Thymus (tissue), 14 donors: ENCODE measurements around the gene ZSCAN26. TPM values are rescaled to one million over a fixed set of nuclear protein-coding genes. Genes with fewer than 3 reads are reported as not detected.

ENCODE experiments used
- DNase-seq, 9 donors: peaks; one replicate each; pipeline ENCODE4 v3.0.0-alpha.2; 2013; ENCODE audit warnings: low spot score in 9 of 9, low read depth in 6 of 9, missing footprints in 1 of 9
- H3K27ac ChIP-seq, 2 donors: one replicate each; pipeline ENCODE4 v1.5.1; 2013; ENCODE audit warnings: control low read depth in 1 of 2, low read depth in 1 of 2, low read length in 1 of 2, mild to moderate bottlenecking in 1 of 2, moderate library complexity in 1 of 2
- H3K27me3 ChIP-seq, 2 donors: one replicate each; pipeline ENCODE4 v1.5.1; 2013; ENCODE audit warnings: low read length in 1 of 2; ENCODE audit not compliant: control insufficient read depth in 2 of 2, insufficient read depth in 1 of 2
- H3K36me3 ChIP-seq, 2 donors: one replicate each; pipeline ENCODE4 v1.5.1; 2013; ENCODE audit warnings: low read length in 1 of 2, mild to moderate bottlenecking in 1 of 2, moderate library complexity in 1 of 2; ENCODE audit not compliant: control insufficient read depth in 2 of 2, insufficient read depth in 2 of 2
- H3K4me1 ChIP-seq, 2 donors: one replicate each; pipeline ENCODE4 v1.5.1; 2013; ENCODE audit warnings: low read length in 2 of 2; ENCODE audit not compliant: control insufficient read depth in 2 of 2, insufficient read depth in 2 of 2
- H3K4me3 ChIP-seq, 2 donors: one replicate each; pipeline ENCODE4 v1.5.1; 2013; ENCODE audit warnings: low read length in 2 of 2, control low read depth in 1 of 2, mild to moderate bottlenecking in 1 of 2
- H3K9me3 ChIP-seq, 2 donors: one replicate each; pipeline ENCODE4 v1.5.1; 2013; ENCODE audit warnings: low read length in 1 of 2, mild to moderate bottlenecking in 1 of 2; ENCODE audit not compliant: control insufficient read depth in 2 of 2, insufficient read depth in 1 of 2
- WGBS: extraction: QIAGEN DNeasy Blood & Tissue Kit; methylation state at CpG from one replicate; pipeline ENCODE4 v1.1.7; 2013; 5-methylcytosine and 5-hydroxymethylcytosine counted together
- long read RNA-seq, 10 donors: transcript quantifications; one replicate each; lab custom pipeline, GENCODE V29; 2026
- polyA plus RNA-seq: library from polyadenylated mRNA; stranded (reverse); fragments of 200-250 nt; gene quantifications from one replicate; pipeline ENCODE4 v1.2.3, GENCODE V29; 2013
- total RNA-seq: library from RNA; stranded (reverse); fragments of 120-200 nt; gene quantifications from one replicate; pipeline ENCODE4 v1.2.4, GENCODE V29; 2013
- donor health status: healthy.

ZSCAN26 gene
- total RNA-seq (15.0 TPM), polyA plus RNA-seq (18.2 TPM)
- long read RNA-seq, donor 1, result 0 reads
- long read RNA-seq, donor 2, result 0 reads
- long read RNA-seq, donor 3, partial matches to known transcripts, result 0 of 1 reads
- long read RNA-seq, donor 3, other reads (novel, unspliced or antisense), result 0 of 1 reads
- long read RNA-seq, donor 4, result 0 reads
- long read RNA-seq, donor 5, partial matches to known transcripts, result 0 of 2 reads
- long read RNA-seq, donor 5, other reads (novel, unspliced or antisense), result 0 of 2 reads
- long read RNA-seq, donor 6, partial matches to known transcripts, result 0 of 4 reads
- long read RNA-seq, donor 6, other reads (novel, unspliced or antisense), result 0 of 4 reads
- long read RNA-seq, donor 7, partial matches to known transcripts, result 0 of 3 reads
- long read RNA-seq, donor 7, other reads (novel, unspliced or antisense), result 0 of 3 reads
- long read RNA-seq, donor 8, result 0 reads
- long read RNA-seq, donor 9, partial matches to known transcripts, result 0 of 2 reads
- long read RNA-seq, donor 9, other reads (novel, unspliced or antisense), result 0 of 2 reads
- long read RNA-seq, donor 10, partial matches to known transcripts, result 0 of 1 reads
- long read RNA-seq, donor 10, other reads (novel, unspliced or antisense), result 0 of 1 reads

DNA sequence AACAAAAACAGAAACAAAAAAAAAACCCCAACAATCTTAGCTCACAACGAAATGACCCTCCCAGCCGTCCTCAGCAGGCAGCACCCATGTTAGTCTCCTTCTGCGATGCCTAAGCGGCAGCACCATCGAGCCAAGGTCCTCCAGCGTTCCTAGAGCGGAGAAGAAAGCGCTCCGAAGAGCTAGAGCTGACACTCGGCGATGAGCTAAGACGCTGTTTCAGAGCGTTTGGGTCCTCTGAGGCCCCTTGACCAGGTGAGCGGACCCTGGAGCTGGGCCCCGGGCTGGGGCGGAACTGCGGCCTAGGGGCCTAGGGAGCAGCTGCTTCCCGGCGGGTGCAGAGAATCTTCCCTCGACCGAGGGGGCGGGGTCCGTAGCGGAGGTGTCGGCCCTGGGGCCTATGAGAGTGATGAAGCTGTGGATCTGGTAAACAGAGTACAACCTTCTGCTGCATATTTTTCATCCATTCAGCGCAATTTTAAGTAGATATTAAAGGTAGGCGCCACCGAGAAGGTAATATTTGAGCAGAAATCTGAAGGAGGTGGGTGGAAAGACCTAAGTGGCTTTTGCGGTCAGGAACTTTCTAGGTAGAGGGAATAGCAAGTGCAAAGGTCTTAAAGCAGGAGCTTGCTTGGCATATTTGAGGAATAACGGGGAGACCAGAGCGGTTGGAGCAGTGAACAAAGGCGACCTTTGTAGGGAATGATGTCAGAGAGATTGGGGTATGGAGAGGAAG, at the start of gene ZSCAN26:
Gene ZSCAN26, plus strand, starts transcription at position 182 of the 733 bp plus-strand sequence. CDS start 4,777 bp downstream, outside the sequence.
- no peaks in the 10 kb centered on the region for H3K9me3 ChIP-seq
- no peaks in the 10 kb centered on the region for H3K27me3 ChIP-seq
- peaks cover 0 to 2% of the 10 kb centered on the region in 2 donors for H3K4me1 ChIP-seq
- WGBS, result under 1% methylated on average over 32 of the region's 32 CpGs
- peak within 1 kb of the TSS; percentile 77 to 87 for H3K4me3 ChIP-seq
- DNase-seq, result peak; percentile 75 to 97 (median 87)
- H3K36me3 ChIP-seq, result peaks cover 4 to 5% of the 10 kb centered on the region in 2 donors
- H3K27ac ChIP-seq, result peak within 1 kb of the TSS; percentile 85 to 87

DNA sequence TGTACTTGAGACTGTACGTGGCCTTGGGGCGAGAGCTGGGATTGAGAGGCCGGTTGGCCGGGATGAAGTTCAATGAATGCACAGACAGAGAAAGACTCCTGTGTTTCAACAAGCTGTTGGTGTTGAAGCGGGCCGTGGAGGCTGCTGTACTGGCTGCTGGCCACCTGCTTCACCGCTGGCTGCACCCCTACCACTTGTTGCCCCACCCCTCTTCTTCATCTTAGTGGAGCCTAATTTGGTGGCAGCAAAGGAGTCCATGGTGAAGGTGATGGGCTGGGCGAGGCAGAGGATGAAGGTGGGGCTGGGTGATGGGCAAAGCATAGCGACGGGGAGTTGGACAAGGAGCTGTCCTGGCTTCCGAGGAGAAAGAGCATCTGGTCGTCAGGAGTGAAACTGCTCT, 49.1 kb upstream of the ZSCAN26 start:
- WGBS, result 95% methylated on average over 12 of the region's 12 CpGs
- Histone ChIP-seq H3K4me1 (peaks cover 0 to 6% of the 10 kb centered on the region in 2 donors), H3K4me3 (no peak overlapping the region), H3K27ac (no peak overlapping the region), H3K36me3 (no peaks in the 10 kb centered on the region), H3K27me3 (peaks cover 29 to 87% of the 10 kb centered on the region in 2 donors), H3K9me3 (no peaks in the 10 kb centered on the region)
- DNase-seq, result no peak

DNA sequence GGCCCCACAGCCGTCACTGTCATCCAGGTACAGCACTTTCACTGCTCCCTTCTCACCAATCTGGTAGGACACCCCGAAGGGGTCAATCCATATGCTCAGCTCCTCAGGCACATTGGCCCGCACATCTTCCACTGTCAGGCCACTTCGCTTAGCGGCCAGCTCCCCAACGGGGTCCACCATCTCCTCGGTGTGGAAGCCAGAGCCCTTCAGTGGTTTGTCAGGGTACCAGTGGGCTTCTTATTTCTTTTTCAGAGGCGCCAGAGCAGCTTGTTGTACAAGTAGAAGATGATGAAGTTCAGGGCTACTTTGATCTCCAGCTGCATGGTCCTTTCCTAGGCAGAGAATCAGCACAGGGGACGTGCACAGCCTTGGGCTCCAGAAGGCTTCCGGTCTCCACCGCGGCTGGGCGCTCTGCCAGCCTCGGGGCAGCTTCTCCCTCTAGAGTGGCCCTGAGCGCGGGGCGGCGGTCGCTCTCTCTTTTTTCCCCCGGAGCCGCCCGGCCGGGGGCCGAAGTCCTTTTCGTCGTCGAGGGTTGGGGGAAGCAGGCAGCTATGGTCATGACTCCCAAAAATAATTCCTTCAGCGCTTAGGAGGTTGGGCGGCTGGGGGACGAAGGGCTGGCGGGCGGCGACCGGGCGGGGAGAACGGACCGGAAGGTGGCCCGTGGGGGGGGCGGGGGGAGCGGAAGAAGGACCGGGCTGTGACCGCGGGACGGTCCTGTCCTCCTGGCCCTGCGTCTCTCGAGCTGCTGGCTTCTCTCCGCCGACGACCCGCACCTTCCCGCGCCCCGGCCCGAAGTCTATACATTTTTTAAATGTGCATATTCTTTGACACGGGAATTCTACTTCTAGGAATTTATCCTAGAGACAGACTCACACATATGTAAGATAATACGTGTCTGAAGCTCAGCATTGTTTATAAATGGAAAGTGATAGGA, 48.4 kb upstream of the ZSCAN26 start:
- peak overlapping the region; percentile 27 to 47 for H3K4me3 ChIP-seq
- peaks cover 0 to 6% of the 10 kb centered on the region in 2 donors for H3K4me1 ChIP-seq
- no peaks in the 10 kb centered on the region for H3K36me3 ChIP-seq
- peaks cover 32 to 84% of the 10 kb centered on the region in 2 donors for H3K27me3 ChIP-seq
- H3K27ac ChIP-seq, result no peak overlapping the region
- WGBS, result 10% methylated on average over 56 of the region's 56 CpGs
- DNase-seq, result peak in 1 of 9 donors; percentile 33
- H3K9me3 ChIP-seq, result no peaks in the 10 kb centered on the region

DNA sequence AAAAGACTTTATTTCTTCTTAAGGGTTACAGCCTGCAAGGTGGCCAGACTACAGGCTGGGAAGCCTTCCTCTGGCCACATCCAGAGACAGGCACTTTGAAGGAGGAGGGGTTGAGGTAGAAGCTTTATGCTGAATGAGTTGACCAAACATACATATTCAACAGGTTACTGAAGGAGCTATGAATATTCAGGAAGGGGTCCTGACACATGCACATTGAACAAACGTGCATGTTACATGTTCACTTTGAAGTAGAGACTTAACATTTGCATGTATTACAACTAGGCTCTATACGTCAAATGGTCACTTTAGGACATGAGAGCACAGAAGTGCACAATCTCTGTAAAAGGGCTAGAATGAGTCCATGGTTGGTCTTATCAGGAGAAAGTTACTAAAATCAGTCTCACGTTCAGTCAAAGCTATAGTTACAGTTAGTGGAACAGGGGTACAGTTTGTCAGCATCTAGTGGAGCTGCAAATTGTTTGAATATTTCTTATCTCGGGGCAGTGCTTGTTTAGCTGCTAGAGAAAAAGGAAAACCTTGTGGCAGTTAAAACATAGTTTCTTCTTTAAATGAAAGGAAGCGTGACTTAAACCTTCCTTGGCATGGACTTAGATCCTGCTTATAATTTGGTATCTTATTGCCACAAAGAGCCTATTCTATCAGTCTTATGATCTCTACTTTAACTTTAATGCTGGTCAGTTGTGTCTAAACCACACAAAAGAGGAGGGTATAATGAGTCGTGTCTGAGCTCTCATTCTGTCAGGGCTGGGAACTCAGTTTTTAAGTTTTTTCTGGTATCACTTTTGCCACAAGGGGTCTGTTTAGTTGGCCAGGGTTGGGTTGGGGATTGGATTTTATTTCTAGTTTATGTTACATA, 46.4 kb upstream of the ZSCAN26 start:
- H3K4me1 ChIP-seq, result peaks cover 5 to 8% of the 10 kb centered on the region in 2 donors
- 52% methylated on average over 6 of the region's 6 CpGs for WGBS

DNA sequence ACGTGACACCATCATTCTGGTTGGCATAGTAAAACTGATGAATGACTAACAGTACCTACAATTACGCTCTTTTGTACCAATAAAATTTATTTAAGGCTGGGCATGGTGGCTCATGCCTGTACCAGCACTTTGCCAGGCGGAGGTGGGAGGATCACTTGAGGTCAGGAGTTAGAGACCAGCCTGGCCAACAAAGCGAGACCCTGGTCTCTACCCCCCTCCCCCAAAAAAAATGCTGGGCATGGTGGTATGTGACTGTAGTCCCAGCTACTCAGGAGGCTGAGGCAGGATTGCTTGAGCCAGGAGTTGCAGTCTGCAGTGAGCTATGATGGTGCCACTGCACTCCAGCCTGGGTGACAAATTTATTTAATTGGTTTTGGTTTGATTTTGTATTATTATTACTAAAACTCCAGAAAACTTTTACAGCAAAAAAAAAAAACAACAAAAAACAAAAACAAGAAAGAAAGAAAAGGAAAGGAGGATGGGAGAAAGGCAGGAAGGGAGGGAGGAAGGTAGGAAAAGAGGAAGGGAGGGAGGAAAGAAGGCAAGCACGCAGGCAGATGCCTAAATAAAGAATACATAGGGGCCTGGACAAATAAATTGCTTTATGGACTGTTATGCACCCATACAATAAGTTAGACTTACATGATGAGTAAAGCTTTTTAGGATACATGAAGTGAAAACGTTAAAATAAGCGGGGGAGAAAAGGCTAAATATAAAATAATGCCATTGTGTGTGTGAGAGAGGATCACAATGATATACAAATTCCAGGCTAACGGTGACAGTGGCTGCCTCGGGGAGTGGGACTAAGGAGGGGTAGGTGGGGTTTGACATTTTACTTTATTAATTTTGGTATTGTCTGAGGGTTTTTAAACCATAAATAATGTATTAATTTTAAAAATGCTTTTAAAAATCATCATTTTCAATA, 42.5 kb upstream of the ZSCAN26 start:
- Histone ChIP-seq H3K4me1 (peaks cover 6 to 9% of the 10 kb centered on the region in 2 donors), H3K27me3 (peaks cover 16 to 45% of the 10 kb centered on the region in 2 donors), H3K27ac (no peak overlapping the region), H3K9me3 (no peaks in the 10 kb centered on the region), H3K36me3 (no peaks in the 10 kb centered on the region), H3K4me3 (peak overlapping the region; percentile 60 to 76)
- no peak for DNase-seq
- WGBS, result 61% methylated on average over 9 of the region's 9 CpGs

More for the DNA sequence above, 46.4 kb upstream of the ZSCAN26 start:
- Histone ChIP-seq H3K27me3 (peaks cover 30 to 81% of the 10 kb centered on the region in 2 donors), H3K36me3 (no peaks in the 10 kb centered on the region), H3K27ac (no peak overlapping the region), H3K9me3 (no peaks in the 10 kb centered on the region), H3K4me3 (no peak overlapping the region)
- no peak for DNase-seq

DNA sequence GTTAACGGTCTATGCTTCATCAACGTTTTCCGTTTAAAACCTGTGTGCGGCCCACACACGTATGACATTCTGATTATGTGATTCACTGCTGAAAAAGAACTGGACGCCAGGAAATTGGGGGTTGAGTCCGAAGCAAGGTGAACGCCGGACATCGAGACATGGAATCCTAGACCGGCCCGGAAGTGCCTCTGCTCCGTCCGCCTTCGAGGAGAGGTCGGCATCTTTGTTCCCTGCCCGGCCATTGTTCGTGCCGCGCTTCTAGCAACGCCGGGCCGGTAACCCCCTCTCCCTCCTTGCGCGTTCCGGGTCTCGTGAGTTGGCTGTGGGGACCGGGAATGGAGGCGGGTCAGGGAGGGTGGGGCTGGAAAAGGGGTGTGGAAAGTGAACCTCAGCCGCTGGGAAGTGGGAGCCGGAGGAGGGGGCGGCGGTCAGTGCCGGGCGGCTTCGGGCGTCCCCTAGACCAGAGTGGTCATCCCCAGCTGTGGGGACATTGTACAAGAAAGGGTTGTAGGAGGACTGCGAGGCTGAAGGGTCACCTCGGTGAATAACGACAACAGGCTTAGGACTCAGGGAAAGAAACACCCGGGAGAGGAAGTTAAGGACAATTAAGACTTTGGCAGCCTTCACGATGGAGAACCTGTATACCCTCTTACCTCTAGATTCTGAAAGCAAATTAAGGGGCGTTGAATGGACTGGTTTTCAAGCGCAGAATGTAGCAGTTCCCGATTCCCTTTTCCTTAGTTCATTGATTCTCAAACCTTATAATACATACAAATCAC, 41.7 kb upstream of the ZSCAN26 start, which contains the start of gene ZSCAN9:
Gene ZSCAN9, plus strand, starts transcription at position 220 of the 779 bp plus-strand sequence. CDS start 1,810 bp downstream, outside the sequence.
- H3K27ac ChIP-seq, result no peak within 1 kb of the TSS
- peaks cover 12 to 39% of the 10 kb centered on the region in 2 donors for H3K27me3 ChIP-seq
- peak in 4 of 9 donors; percentile 13 to 66 (median 28) for DNase-seq
- 1% methylated on average over 45 of the region's 45 CpGs for WGBS
- peaks cover 0 to under 1% of the 10 kb centered on the region in 2 donors for H3K36me3 ChIP-seq
- peaks cover 6 to 9% of the 10 kb centered on the region in 2 donors for H3K4me1 ChIP-seq
- no peaks in the 10 kb centered on the region for H3K9me3 ChIP-seq
- peak within 1 kb of the TSS; percentile 60 to 76 for H3K4me3 ChIP-seq
